HL-60 (cell line): ENCODE data around the gene CAPZA2.

Experiments
- DNase-seq, 2 experiments: peaks; one replicate each; pipeline ENCODE4 v3.0.0-alpha.2; 2010 to 2020; ENCODE audit warnings: low read depth in 1 of 2, low spot score in 1 of 2
- H3K27ac ChIP-seq: fragments of 250-450 bp; sonication (Bioruptor Pico); replicated peaks from 2 replicates; pipeline ENCODE4 v1.5.1; 2020; ENCODE audit warnings: mild to moderate bottlenecking, moderate library complexity
- H3K27me3 ChIP-seq: fragments of 250-450 bp; sonication (Bioruptor Pico); 2 replicates; pipeline ENCODE4 v1.5.1; 2021; ENCODE audit warnings: mild to moderate bottlenecking, moderate library complexity; ENCODE audit not compliant: insufficient read depth, poor library complexity, severe bottlenecking
- H3K4me3 ChIP-seq: replicated peaks from 2 replicates; pipeline ENCODE4 v1.5.1; 2011; ENCODE audit warnings: mild to moderate bottlenecking, control low read depth, low read length; ENCODE audit not compliant: insufficient read depth
- CTCF ChIP-seq: IDR thresholded peaks from one replicate; pipeline ENCODE4 v1.5.1; 2011; ENCODE audit warnings: low read length, control low read depth, inconsistent platforms; ENCODE audit not compliant: insufficient read depth
- GABPA ChIP-seq: IDR thresholded peaks from 2 replicates; pipeline ENCODE4 v1.6.1; 2012; ENCODE audit warnings: low read depth
- POLR2AphosphoS5 ChIP-seq: IDR thresholded peaks from 2 replicates; pipeline ENCODE4 v1.6.1; 2012; ENCODE audit warnings: low read depth
- REST ChIP-seq: IDR thresholded peaks from 2 replicates; pipeline ENCODE4 v1.6.1; 2012; ENCODE audit warnings: low read depth; ENCODE audit not compliant: insufficient replicate concordance
- SPI1 ChIP-seq: IDR thresholded peaks from 2 replicates; pipeline ENCODE4 v1.6.1; 2012; ENCODE audit warnings: low read depth, mild to moderate bottlenecking, borderline replicate concordance

CAPZA2 gene

GRCh38 chr7:116840256-116840655 is 22.1 kb upstream of the CAPZA2 start:
- Histone ChIP-seq H3K4me3 (no peak overlapping the region), H3K27ac (no peak overlapping the region), H3K27me3 (no peaks in the 10 kb centered on the region)
- no peak for DNase-seq
- no peak for TF ChIP-seq CTCF
- no peak for TF ChIP-seq GABPA
- TF ChIP-seq SPI1 = no peak
- no peak for TF ChIP-seq REST
- no peak for TF ChIP-seq POLR2AphosphoS5

GRCh38 chr7:116842371-116842770 is 20.0 kb upstream of the CAPZA2 start:
- no peak for DNase-seq
- Histone ChIP-seq H3K27ac (no peak overlapping the region), H3K4me3 (no peak overlapping the region), H3K27me3 (no peaks in the 10 kb centered on the region)
- TF ChIP-seq GABPA (no peak), POLR2AphosphoS5 (no peak), REST (no peak), SPI1 (no peak), CTCF (no peak)

GRCh38 chr7:116843378-116843777 is 19.0 kb upstream of the CAPZA2 start:
- peak in 1 of 2 experiments; percentile 74 for DNase-seq
- no peak overlapping the region for H3K4me3 ChIP-seq
- no peaks in the 10 kb centered on the region for H3K27me3 ChIP-seq
- no peak overlapping the region for H3K27ac ChIP-seq
- TF ChIP-seq CTCF (no peak), SPI1 (peak; percentile 64; the same call in 1 of the 2 replicates)

GRCh38 chr7:116851175-116851574 is 11.2 kb upstream of the CAPZA2 start:
- H3K4me3 ChIP-seq = no peak overlapping the region
- DNase-seq = no peak
- no peak for TF ChIP-seq CTCF
- TF ChIP-seq POLR2AphosphoS5 = no peak
- no peak for TF ChIP-seq REST
- TF ChIP-seq GABPA = no peak
- TF ChIP-seq SPI1 = no peak
- H3K27me3 ChIP-seq = no peaks in the 10 kb centered on the region
- no peak overlapping the region for H3K27ac ChIP-seq
